SK-N-SH (cell line): Measurements from ENCODE around the gene LPCAT3. TPM values are rescaled to one million over a fixed set of nuclear protein-coding genes. Genes with fewer than 3 reads are reported as not detected.

Experiments used
- CTCF ChIA-PET: fragments of 300-600, 350-600 bp; formaldehyde crosslinking; extraction: SDS; loops from one replicate; lab custom pipeline; 2021; lab: Yijun Ruan, JAX
- POLR2A ChIA-PET: fragments of 350-600 bp; sonication (Branson Sonifier 250); formaldehyde crosslinking; extraction: SDS; loops from one replicate; lab custom pipeline; 2020; ENCODE audit warnings: antibody characterized with exemption, inconsistent platforms; lab: Yijun Ruan, JAX
- DNase-seq: peaks from one replicate; pipeline ENCODE4 v3.0.0; 2012
- H2AFZ ChIP-seq: fragments of 200-600 bp; sonication (generic); 2 replicates; pipeline ENCODE4 v1.8.1; 2016; ENCODE audit warnings: antibody characterized with exemption, mild to moderate bottlenecking, low read depth
- H3F3A ChIP-seq: fragments of 200-600 bp; sonication (generic); replicated peaks from 2 replicates; pipeline ENCODE3; 2016; ENCODE audit warnings: antibody characterized with exemption, mild to moderate bottlenecking; ENCODE audit not compliant: insufficient read depth
- H3K27ac ChIP-seq, 2 experiments: fragments of 200-500 bp in 1 of 2; fragments of 200-600 bp in 1 of 2; sonication (Bioruptor generic) in 1 of 2; sonication (generic), shearing (Covaris generic) in 1 of 2; 2 replicates each; pipeline versions ENCODE4 v1.5.1 to v1.6.1; 2014 to 2016; ENCODE audit warnings: low read depth in 2 of 2, inconsistent platforms in 1 of 2, low read length in 1 of 2, mild to moderate bottlenecking in 1 of 2, mixed read lengths in 1 of 2
- H3K27me3 ChIP-seq: fragments of 200-600 bp; sonication (generic), shearing (Covaris generic); 2 replicates; pipeline ENCODE4 v1.6.1; 2016; ENCODE audit warnings: mixed run types; ENCODE audit not compliant: insufficient read depth
- H3K36me3 ChIP-seq, 2 experiments: fragments of 200-500 bp in 1 of 2; fragments of 200-600 bp in 1 of 2; sonication (Bioruptor generic) in 1 of 2; sonication (generic) in 1 of 2; replicated peaks in 1 of 2; 2 replicates each; pipeline versions ENCODE3 to v1.5.1; 2014 to 2016; ENCODE audit warnings: low read length in 1 of 2, mild to moderate bottlenecking in 1 of 2; ENCODE audit not compliant: insufficient read depth in 2 of 2, control insufficient read depth in 1 of 2
- H3K4me1 ChIP-seq, 2 experiments: fragments of 200-500 bp in 1 of 2; fragments of 200-600 bp in 1 of 2; sonication (Bioruptor generic) in 1 of 2; sonication (generic), shearing (Covaris generic) in 1 of 2; 2 replicates each; pipeline versions ENCODE4 v1.5.1 to v1.6.1; 2014 to 2016; ENCODE audit warnings: low read depth in 1 of 2, low read length in 1 of 2, mixed run types in 1 of 2; ENCODE audit not compliant: insufficient read depth in 2 of 2, control insufficient read depth in 1 of 2
- H3K4me2 ChIP-seq: fragments of 200-600 bp; sonication (generic), shearing (Covaris generic); 2 replicates; pipeline ENCODE4 v1.6.1; 2017; ENCODE audit warnings: mixed run types
- H3K4me3 ChIP-seq, 2 experiments: fragments of 200-500 bp in 1 of 2; fragments of 200-600 bp in 1 of 2; sonication (Bioruptor generic) in 1 of 2; sonication (generic), shearing (Covaris generic) in 1 of 2; 2 replicates each; pipeline versions ENCODE4 v1.5.1 to v1.8.1; 2014 to 2016; ENCODE audit warnings: low read depth in 2 of 2, inconsistent platforms in 1 of 2, low read length in 1 of 2, mild to moderate bottlenecking in 1 of 2, mixed read lengths in 1 of 2, moderate library complexity in 1 of 2
- H3K79me2 ChIP-seq: fragments of 200-600 bp; sonication (generic); 2 replicates; pipeline ENCODE4 v1.8.1; 2017; ENCODE audit warnings: mild to moderate bottlenecking; ENCODE audit not compliant: insufficient read depth
- H3K9ac ChIP-seq: fragments of 200-600 bp; sonication (generic); 2 replicates; pipeline ENCODE4 v1.6.1; 2017; ENCODE audit warnings: mixed run types
- H3K9me2 ChIP-seq: fragments of 200-600 bp; sonication (generic); 2 replicates; pipeline ENCODE4 v1.6.1; 2017; ENCODE audit warnings: mixed run types
- H3K9me3 ChIP-seq: fragments of 200-600 bp; sonication (generic); 2 replicates; pipeline ENCODE4 v1.6.1; 2017; ENCODE audit warnings: mixed run types, mild to moderate bottlenecking, moderate library complexity
- H4K20me1 ChIP-seq: fragments of 200-600 bp; sonication (generic); 2 replicates; pipeline ENCODE4 v1.6.1; 2017; ENCODE audit warnings: mild to moderate bottlenecking, mixed run types; ENCODE audit not compliant: insufficient read depth
- CHD2 ChIP-seq: fragments of 150-350 bp; IDR thresholded peaks from 2 replicates; pipeline ENCODE4 v1.6.1; 2018; ENCODE audit warnings: low read length; ENCODE audit not compliant: partially characterized antibody
- ELF1 ChIP-seq: IDR thresholded peaks from 2 replicates; pipeline ENCODE4 v1.4.0; 2012
- EP300 ChIP-seq, 2 experiments: IDR thresholded peaks; 2 replicates each; pipeline versions ENCODE4 v1.4.0 to v1.6.1; 2012; ENCODE audit warnings: borderline replicate concordance in 1 of 2, low read depth in 1 of 2, low read length in 1 of 2
- EZH2phosphoT487 ChIP-seq: fragments of 200-600 bp; sonication (generic); IDR thresholded peaks from 2 replicates; pipeline ENCODE4 v1.6.1; 2017; ENCODE audit warnings: low read depth, mixed run types, mild to moderate bottlenecking, antibody characterized with exemption, moderate library complexity, borderline replicate concordance
- FOXJ3 ChIP-seq: sonication (generic); formaldehyde crosslinking; IDR thresholded peaks from 2 replicates; pipeline ENCODE4 v1.5.1; 2020; ENCODE audit warnings: mild to moderate bottlenecking, missing genetic modification reagents
- FOXM1 ChIP-seq: IDR thresholded peaks from 2 replicates; pipeline ENCODE4 v1.4.0; 2012; ENCODE audit warnings: low read depth, mild to moderate bottlenecking
- MXI1 ChIP-seq: IDR thresholded peaks from 2 replicates; pipeline ENCODE4 v1.6.1; 2012; ENCODE audit warnings: mild to moderate bottlenecking, low read depth, low read length, improper control_type of control experiment
- NFIC ChIP-seq: IDR thresholded peaks from 2 replicates; pipeline ENCODE4 v1.4.0; 2012; ENCODE audit warnings: borderline replicate concordance
- POLR2AphosphoS5 ChIP-seq: IDR thresholded peaks from 2 replicates; pipeline ENCODE4 v1.6.1; 2012; ENCODE audit warnings: low read depth, low read length
- RAD21 ChIP-seq: IDR thresholded peaks from 2 replicates; pipeline ENCODE4 v1.6.1; 2012; ENCODE audit warnings: mild to moderate bottlenecking, low read length
- RFX5 ChIP-seq: IDR thresholded peaks from 2 replicates; pipeline ENCODE4 v1.6.1; 2012; ENCODE audit warnings: mild to moderate bottlenecking, improper control_type of control experiment, low read length
- RXRA ChIP-seq: IDR thresholded peaks from 2 replicates; pipeline ENCODE4 v1.4.0; 2012; ENCODE audit warnings: low read depth, mild to moderate bottlenecking, borderline replicate concordance
- SIN3A ChIP-seq: IDR thresholded peaks from 2 replicates; pipeline ENCODE4 v1.6.1; 2012; ENCODE audit warnings: low read depth, mild to moderate bottlenecking, low read length, moderate library complexity, borderline replicate concordance
- TAF1 ChIP-seq: IDR thresholded peaks from 2 replicates; pipeline ENCODE4 v1.6.1; 2012; ENCODE audit warnings: low read depth, mild to moderate bottlenecking, low read length, moderate library complexity, borderline replicate concordance
- TEAD4 ChIP-seq: IDR thresholded peaks from 2 replicates; pipeline ENCODE4 v1.4.0; 2012; ENCODE audit warnings: mild to moderate bottlenecking, borderline replicate concordance; ENCODE audit not compliant: insufficient read depth
- USF1 ChIP-seq: IDR thresholded peaks from 2 replicates; pipeline ENCODE4 v1.4.0; 2012; ENCODE audit warnings: low read depth, borderline replicate concordance
- USF2 ChIP-seq: fragments of 150-350 bp; IDR thresholded peaks from 2 replicates; pipeline ENCODE4 v1.6.1; 2017; ENCODE audit warnings: antibody characterized with exemption, low read length, low read depth, borderline replicate concordance
- YY1 ChIP-seq: IDR thresholded peaks from 2 replicates; pipeline ENCODE4 v1.4.0; 2012; ENCODE audit warnings: low read depth, mild to moderate bottlenecking
- WGBS: methylation state at CpG from one replicate; pipeline ENCODE4 v1.1.6; 2017; ENCODE audit warnings: low lambda C conversion rate; 5-methylcytosine and 5-hydroxymethylcytosine counted together
- polyA plus RNA-seq, 3 experiments: library from polyadenylated mRNA; depleted of rRNA; stranded (reverse); fragments of >200 nt; gene quantifications; 2 replicates each; pipeline ENCODE4 v1.2.3, GENCODE V29; 2012

The LPCAT3 gene
- polyA plus RNA-seq, 1 of the 3 experiments (the other 2 are of a cell fraction): 23.8 TPM

DNA sequence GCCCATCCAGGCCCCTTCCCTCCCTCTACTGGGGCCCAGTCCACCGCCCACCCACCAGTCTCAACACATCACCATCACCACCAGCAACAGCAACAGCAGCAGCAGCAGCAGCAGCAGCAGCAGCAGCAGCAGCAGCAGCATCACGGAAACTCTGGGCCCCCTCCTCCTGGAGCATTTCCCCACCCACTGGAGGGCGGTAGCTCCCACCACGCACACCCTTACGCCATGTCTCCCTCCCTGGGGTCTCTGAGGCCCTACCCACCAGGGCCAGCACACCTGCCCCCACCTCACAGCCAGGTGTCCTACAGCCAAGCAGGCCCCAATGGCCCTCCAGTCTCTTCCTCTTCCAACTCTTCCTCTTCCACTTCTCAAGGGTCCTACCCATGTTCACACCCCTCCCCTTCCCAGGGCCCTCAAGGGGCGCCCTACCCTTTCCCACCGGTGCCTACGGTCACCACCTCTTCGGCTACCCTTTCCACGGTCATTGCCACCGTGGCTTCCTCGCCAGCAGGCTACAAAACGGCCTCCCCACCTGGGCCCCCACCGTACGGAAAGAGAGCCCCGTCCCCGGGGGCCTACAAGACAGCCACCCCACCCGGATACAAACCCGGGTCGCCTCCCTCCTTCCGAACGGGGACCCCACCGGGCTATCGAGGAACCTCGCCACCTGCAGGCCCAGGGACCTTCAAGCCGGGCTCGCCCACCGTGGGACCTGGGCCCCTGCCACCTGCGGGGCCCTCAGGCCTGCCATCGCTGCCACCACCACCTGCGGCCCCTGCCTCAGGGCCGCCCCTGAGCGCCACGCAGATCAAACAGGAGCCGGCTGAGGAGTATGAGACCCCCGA, 81.4 kb downstream of the LPCAT3 start:
- TF ChIP-seq FOXM1 (no peak), EP300 (IDR thresholded peaks at IDR 0.05; ENCODE audit: borderline replicate concordance in 1 of 2, low read depth in 1 of 2, low read length in 1 of 2) (no peak), USF2 (no peak), MXI1 (no peak), POLR2AphosphoS5 (no peak), TAF1 (no peak), TEAD4 (no peak), FOXJ3 (no peak), ELF1 (no peak), YY1 (no peak), SIN3A (no peak), RAD21 (no peak), NFIC (no peak), RXRA (no peak), CHD2 (no peak), USF1 (no peak), RFX5 (no peak), EZH2phosphoT487 (no peak)
- POLR2A ChIA-PET: interaction anchor here (0.8 to 1.3 kb wide), 8 partner anchors 8 to 248 kb away, joined by 3 to 15 read pairs (median 4); partner anchors contain the start of genes ENO2, SPSB2 and ZNF384
- Histone ChIP-seq H3K27ac (peak overlapping the region; percentile 60 to 90), H4K20me1 (peaks cover 25% of the 10 kb centered on the region), H3K9me2 (no peaks in the 10 kb centered on the region), H2AFZ (no peak overlapping the region), H3K4me1 (peaks cover 0 to 18% of the 10 kb centered on the region in 2 experiments; a peak in 2 of 4 replicates), H3K27me3 (no peaks in the 10 kb centered on the region), H3K4me2 (peak overlapping the region; percentile 92), H3F3A (peaks cover 53% of the 10 kb centered on the region), H3K79me2 (peaks cover 56% of the 10 kb centered on the region), H3K9me3 (no peaks in the 10 kb centered on the region), H3K4me3 (peak overlapping the region in 1 of 2 experiments; percentile 53; a peak in 3 of 4 replicates), H3K9ac (peak overlapping the region; percentile 76), H3K36me3 (peaks cover 60 to 74% of the 10 kb centered on the region in 2 experiments)
- CTCF ChIA-PET: interaction anchor here (1.0 to 9.2 kb wide), 5 partner anchors 7 to 172 kb away, joined by 3 to 134 read pairs (median 15); partner anchors contain the start of genes C1RL and SPSB2
- peak; percentile 51 for DNase-seq
- 80% methylated on average over 26 of the region's 36 CpGs for WGBS
